T-helper 2 cell treated with Interferon-gamma antibody and Interleukin-4, amounts not matched to agents 5 μg/mL and 100 μg/mL, for 36 hours (primary cell): ENCODE data around the gene PCDH11Y.
"Not testable (repeated sequence)": the region's sequence is repeated elsewhere in the genome, so short reads cannot be mapped to it uniquely, and the experiment has no call there.

Source experiments
- DNase-seq: peaks from one replicate; pipeline ENCODE4 v3.0.0; 2021; ENCODE audit warnings: low spot score
- H3K27ac Mint-ChIP-seq: one replicate; pipeline ENCODE4 v1.8.0; 2021; ENCODE audit warnings: mild to moderate bottlenecking, mixed read lengths
- H3K27me3 Mint-ChIP-seq: one replicate; pipeline ENCODE4 v1.8.0; 2021; ENCODE audit warnings: low read depth, mixed read lengths
- H3K36me3 Mint-ChIP-seq: one replicate; pipeline ENCODE4 v1.8.0; 2021; ENCODE audit warnings: low read depth, mixed read lengths
- H3K4me1 Mint-ChIP-seq: one replicate; pipeline ENCODE4 v1.8.0; 2021; ENCODE audit warnings: low read depth, mixed read lengths
- H3K4me3 Mint-ChIP-seq: one replicate; pipeline ENCODE4 v1.8.0; 2022; ENCODE audit warnings: mild to moderate bottlenecking, moderate library complexity, mixed read lengths
- H3K9me3 Mint-ChIP-seq: one replicate; pipeline ENCODE4 v1.8.0; 2021; ENCODE audit warnings: mixed read lengths

Gene PCDH11Y

GRCh38 chrY:5709788-5710381, 709.8 kb downstream of the PCDH11Y start:
- not testable (repeated sequence) for H3K4me3 Mint-ChIP-seq, H3K27ac Mint-ChIP-seq, H3K27me3 Mint-ChIP-seq, DNase-seq, H3K36me3 Mint-ChIP-seq, H3K4me1 Mint-ChIP-seq, H3K9me3 Mint-ChIP-seq

- H3K27me3 Mint-ChIP-seq, DNase-seq, H3K36me3 Mint-ChIP-seq: not testable (repeated sequence)
Measured at GRCh38 chrY:5761403-5761802, 761.3 kb downstream of the PCDH11Y start.

DNA sequence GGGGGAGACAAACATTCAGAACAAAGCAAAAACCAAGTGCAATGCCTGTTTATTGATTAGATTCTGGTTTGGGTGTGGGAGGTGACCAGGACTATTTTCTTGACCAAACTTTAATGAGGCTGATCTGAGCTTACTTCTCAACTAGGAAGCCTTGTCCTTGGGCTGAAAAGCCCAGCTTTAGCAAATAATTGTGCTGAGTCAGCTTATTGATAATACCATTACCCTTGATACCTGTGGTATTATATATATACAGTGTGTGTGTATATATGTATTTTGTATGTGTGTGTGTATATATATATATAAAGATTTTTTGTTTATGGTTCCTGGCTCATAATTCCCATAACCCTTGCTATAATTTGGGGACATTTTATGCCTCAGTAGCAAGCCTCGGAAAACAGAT, 776.4 kb downstream of the PCDH11Y start:
- not testable (repeated sequence) for H3K27ac Mint-ChIP-seq, H3K36me3 Mint-ChIP-seq, H3K27me3 Mint-ChIP-seq, H3K4me3 Mint-ChIP-seq, DNase-seq, H3K4me1 Mint-ChIP-seq, H3K9me3 Mint-ChIP-seq

More at GRCh38 chrY:5761403-5761802, 761.3 kb downstream of the PCDH11Y start:
- not testable (repeated sequence) for H3K27ac Mint-ChIP-seq, H3K4me3 Mint-ChIP-seq, H3K4me1 Mint-ChIP-seq, H3K9me3 Mint-ChIP-seq
